NCI-H2227 (cell line): ENCODE measurements around the gene CAMK2A.
"Not testable (repeated sequence)": the region's sequence is repeated elsewhere in the genome, so short reads cannot be mapped to it uniquely, and the experiment has no call there.

Experiments
- DNase-seq: peaks from one replicate; lab custom pipeline; 2025; ENCODE audit not compliant: unreplicated experiment; lab: John Stamatoyannopoulos, UW

The CAMK2A gene

DNA sequence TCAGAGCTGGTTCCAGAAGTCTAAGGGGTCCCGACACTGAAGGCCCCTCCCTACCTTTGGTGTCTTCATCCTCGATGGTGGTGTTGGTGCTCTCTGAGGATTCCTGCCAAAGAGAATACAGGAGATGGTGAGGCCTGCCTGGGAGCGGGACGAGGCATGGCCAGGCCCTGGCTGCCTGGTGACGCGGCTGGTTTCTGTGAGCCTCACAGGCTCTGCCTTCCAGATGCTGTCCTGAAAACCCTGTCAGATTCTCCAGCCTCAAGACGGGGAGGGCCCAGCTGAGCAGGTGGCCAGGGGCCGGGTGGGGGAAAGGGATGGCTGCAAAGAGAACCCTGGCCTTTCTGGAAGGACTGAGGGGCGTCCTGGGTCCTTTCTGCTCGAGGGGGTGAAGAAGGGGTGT, 50.9 kb downstream of the CAMK2A start:
- no peak for DNase-seq

GRCh38 chr5:150236981-150237754, 52.4 kb downstream of the CAMK2A start:
- no peak for DNase-seq

- DNase-seq = no peak
Measured at GRCh38 chr5:150236313-150236712, 53.3 kb downstream of the CAMK2A start.

- DNase-seq = peak; percentile 15
Measured at GRCh38 chr5:150235500-150235854, 54.1 kb downstream of the CAMK2A start.

- DNase-seq = no peak
Measured at GRCh38 chr5:150234576-150235499, 54.7 kb downstream of the CAMK2A start.

DNA sequence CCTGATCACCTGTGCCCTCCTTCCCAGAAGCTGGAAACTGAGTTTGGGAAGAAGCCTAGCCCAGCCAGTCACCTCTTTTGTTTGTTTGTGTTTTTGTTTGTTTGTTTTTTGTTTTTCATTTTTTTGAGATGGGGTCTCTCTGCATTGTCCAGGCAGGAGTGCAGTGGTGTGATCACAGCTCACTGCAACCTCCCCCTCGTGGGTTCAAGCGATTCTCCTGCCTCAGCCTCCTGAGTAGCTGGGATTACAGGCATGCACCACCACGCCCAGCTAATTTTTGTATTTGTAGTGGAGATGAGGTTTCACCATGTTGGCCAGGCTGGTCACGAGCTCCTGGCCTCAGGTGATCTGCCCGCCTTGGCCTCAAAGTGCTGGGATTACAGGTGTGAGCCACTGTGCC, 55.9 kb downstream of the CAMK2A start:
- DNase-seq = not testable (repeated sequence)

GRCh38 chr5:150230842-150231241, 58.7 kb downstream of the CAMK2A start:
- DNase-seq = no peak

GRCh38 chr5:150229571-150229970, 60.0 kb downstream of the CAMK2A start:
- DNase-seq = no peak

DNA sequence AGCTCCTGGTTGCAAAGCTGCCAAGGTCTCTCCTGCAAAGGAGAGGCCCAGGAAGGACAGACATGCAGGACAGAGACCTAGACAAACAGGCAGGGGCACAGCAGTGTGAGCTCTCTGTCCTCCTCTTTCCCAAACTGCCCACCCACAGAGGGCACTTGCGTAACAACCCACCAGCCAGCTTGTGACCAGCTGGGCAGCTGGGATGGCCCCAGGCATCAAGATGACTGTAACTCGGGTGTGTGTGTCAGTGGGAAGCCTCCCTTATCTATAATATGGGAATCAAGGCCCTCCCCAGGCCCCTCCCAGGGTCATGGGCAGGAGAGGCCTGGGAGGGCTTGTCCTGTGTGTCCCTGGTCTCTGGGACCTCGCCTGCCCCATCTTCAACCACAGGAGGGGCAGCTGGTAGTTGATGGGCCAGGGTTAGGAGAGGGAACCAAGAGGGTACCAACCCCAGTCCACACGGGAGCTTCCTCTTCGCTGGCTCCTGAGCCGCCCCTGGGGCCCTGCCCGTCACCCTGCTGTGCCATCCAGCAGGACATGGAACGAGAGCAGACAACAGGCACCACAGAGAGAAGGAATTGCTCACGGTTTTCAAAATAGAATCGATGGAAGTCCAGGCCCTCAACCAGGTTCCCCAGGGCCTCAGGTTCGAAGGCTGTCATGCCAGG, 61.8 kb downstream of the CAMK2A start:
- DNase-seq = no peak

GRCh38 chr5:150227036-150227435, 62.5 kb downstream of the CAMK2A start:
- DNase-seq = no peak

GRCh38 chr5:150224483-150225027, 65.0 kb downstream of the CAMK2A start:
- DNase-seq = no peak

GRCh38 chr5:150223474-150223873, 66.1 kb downstream of the CAMK2A start:
- DNase-seq = no peak

DNA sequence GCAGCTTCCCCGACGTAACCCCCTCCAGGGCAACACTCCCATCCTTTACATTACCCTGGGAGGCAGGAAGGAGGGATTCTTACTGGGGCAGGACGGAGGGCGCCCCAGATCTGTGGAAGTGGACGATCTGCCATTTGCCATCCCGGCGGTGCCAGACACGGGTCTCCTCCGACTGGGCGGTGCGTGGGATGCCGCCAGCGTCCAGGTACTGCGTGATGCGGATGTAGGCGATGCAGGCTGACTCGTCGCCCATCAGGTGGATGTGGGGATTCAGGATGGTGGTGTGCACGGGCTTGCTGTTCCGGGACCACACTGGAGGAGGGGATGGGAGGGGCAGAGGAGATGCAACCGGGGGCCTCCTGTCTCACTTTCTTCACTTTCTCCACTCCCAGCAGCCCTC, 66.7 kb downstream of the CAMK2A start:
- no peak for DNase-seq

- no peak for DNase-seq
Measured at GRCh38 chr5:150221471-150221870, 68.1 kb downstream of the CAMK2A start.

DNA sequence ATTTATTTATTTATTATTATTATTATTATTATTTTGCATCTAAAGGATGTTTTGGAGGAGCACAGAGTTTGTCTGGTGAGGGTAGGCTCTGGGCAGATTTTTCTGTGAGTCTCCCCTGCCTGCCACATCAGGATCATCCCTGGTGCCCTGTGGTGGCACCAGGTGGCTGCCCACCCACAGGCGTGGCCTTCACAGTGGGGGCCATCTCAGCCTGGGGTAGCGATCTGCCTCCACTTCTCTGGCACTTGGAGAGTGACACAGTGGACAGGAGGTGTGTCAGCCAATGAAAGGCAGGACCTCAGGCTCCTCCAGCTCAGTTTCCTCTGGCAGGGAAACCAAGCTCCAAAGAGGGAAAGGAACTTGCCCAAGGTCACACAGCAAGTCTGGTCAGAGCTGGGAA, 69.7 kb downstream of the CAMK2A start:
- DNase-seq = no peak

- peak; percentile 2 for DNase-seq
Measured at GRCh38 chr5:150219142-150219541, 70.4 kb downstream of the CAMK2A start.

GRCh38 chr5:150218693-150219035, 70.9 kb downstream of the CAMK2A start:
- no peak for DNase-seq

GRCh38 chr5:150217873-150218692, 71.5 kb downstream of the CAMK2A start:
- DNase-seq = peak; percentile 77

DNA sequence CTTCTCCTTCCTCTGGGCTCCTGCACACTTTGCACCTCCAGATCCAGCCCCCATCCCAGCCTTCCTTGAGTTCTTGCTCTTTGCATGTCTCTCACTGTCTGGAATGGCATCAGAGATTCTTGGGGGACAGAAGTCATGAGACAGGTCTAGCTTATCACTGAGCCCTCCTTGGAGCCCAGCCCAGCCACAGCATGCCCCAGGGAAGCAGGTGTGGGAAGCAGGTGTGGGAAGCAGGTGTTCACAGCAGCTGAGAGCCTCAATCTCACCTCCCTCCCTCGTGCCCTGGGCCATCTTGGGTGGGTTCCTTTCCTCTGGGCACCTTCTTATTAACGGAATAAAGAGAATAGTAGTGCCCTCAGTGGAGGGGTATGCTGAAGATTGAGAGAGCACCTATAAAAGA, 72.5 kb downstream of the CAMK2A start:
- DNase-seq = no peak
